HG03378 (cell line): ENCODE measurements around the gene TMEM163.
A peak's percentile ranks its signal among the peaks of the same experiment; 100 is the strongest.

Experiments used
- ATAC-seq: cut with Tn5 transposase; IDR thresholded peaks from one replicate; pipeline ENCODE4 v1.9.1; 2021; ENCODE audit warnings: mild to moderate bottlenecking, moderate library complexity; ENCODE audit not compliant: unreplicated experiment

Gene TMEM163

GRCh38 chr2:134694411-134694810, 24.4 kb downstream of the TMEM163 start:
- ATAC-seq, result no peak

DNA sequence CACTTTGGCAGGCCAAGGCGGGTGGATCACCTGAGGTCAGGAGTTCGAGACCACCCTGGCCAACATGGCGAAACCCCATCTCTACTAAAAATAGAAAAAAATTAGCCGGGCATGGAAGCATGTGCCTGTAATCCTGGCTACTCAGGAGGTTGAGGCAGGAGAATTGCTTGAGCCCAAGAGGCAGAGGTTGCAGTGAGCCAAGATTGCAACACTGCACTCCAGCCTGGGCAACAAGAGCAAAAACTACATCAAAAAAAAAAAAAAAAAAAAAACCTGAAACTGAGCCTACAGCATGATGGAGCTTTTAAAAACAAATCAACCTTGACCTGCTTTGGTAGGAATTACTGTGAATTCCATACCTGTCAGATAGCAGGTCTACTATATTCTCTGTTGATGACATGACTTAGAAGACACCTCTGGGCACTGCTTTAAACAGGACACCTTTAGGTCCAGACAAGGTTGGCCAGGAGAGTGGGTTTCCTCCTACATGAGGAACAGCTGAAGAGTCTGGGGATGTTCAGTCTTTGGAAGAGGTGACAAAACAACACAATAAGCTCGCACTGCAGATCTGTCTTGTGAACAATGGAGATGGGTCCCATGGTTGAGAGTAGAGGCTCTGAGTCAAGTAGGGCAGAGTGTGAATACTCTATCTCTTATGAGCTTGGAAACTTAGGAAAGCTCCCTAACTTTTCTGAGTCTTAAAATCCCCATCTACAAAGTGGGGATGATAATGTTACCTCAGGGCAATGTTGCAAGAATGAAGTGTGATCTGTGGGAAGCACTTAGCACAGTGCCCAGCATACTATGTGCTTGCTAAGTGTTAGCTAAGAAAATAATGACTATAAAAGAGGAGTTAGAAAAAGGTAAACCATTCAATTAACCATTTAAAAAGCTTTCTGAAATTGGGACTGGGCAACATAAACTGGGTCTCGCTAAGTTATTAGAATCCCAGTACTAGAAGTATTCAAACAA, 25.2 kb downstream of the TMEM163 start:
- ATAC-seq, result no peak

GRCh38 chr2:134692499-134692898, 26.3 kb downstream of the TMEM163 start:
- no peak for ATAC-seq

DNA sequence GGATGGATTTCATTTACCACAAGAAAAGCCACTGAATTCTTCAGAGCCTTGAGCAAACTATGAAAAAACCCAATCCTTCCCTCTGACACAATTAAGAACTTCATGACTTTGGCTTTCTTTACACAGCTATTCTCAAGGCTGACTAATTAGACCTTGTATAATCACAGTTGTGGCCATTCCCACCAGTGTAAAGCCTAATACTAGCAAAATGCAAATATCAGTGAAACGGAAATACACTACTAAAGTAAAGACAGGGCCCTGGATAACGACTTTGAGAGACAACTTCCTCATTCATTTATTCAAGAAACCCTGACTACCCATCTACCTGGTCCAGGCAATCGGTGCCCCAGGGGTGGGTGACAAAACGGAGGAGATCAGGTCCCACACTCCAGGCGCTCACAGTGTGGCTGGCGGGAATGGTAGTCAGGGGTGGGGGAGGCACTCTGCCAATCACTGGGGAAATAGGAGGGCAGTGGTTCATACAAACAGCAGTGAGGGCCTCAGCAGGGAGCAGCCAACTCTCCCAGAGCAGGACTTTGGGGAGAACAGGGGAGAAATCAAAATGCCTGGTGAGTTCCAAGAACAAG, 28.1 kb downstream of the TMEM163 start:
- ATAC-seq, result no peak

DNA sequence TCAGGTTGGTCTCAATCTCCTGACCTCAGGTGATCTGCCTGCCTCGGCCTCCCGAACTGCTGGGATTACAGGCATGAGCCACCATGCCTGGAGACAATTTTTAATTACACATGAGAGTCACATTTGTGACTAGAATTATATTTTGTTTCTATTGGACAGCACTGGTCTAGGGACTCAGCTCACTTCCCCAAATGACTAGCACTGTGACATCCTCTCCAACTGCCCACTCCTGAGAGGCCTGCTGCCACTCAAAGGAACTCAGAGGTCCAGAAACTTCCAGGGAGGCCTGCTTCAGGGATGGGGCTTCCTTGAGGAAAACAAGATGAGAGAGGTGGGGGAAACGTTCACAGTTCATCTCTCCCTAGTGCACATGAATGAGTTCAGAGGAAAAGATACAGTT, 29.5 kb downstream of the TMEM163 start:
- no peak for ATAC-seq

- ATAC-seq, result no peak
Observed at GRCh38 chr2:134685967-134686366, 32.8 kb downstream of the TMEM163 start.

DNA sequence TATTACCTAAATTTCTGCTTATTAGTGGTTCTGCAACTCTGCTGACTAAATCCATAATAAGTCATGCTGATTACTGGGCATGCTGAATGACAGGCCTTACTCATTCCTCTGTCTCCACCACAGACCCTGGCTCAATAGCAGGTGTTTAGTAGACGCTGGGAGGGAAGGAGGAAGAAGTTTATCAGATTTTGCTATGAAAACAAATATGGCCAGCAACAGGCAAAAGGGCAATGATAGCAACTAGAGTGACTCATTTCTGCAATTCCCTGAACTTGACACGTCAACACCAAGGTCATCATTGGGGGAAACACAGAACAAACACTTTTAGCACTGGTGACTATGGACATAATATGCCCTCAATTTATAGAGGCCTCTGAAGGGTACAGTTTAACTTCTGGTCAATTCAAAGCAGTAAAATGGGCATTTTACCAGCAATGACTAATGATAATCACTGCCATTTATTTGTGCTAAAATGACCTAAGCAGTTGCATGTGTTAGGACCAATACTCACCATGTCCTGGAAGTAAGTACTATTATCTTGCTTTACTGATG, 35.2 kb downstream of the TMEM163 start:
- ATAC-seq, result peak; percentile 76

- no peak for ATAC-seq
Observed at GRCh38 chr2:134682726-134683125, 36.1 kb downstream of the TMEM163 start.

GRCh38 chr2:134681201-134681600, 37.6 kb downstream of the TMEM163 start:
- ATAC-seq, result no peak

DNA sequence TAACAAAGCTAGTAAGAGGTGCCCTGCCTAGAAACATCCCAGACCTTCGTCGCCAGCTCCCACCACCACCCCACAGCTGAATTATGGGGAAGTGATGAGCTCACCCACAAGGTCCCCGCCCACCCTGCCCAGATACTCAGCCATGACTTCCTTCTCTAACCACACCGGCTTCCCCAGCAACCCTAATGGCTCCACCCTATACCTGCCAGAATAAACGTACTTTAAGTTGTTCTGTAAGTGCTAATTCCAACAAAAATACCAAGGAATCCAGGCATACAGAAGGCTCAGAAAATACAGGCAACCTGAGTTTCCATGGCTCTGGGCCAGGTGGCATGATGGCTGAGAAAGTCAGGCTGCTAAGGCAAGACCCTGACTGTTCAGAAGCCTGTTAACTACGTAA, 39.1 kb downstream of the TMEM163 start:
- ATAC-seq, result no peak

- ATAC-seq, result no peak
Observed at GRCh38 chr2:134679294-134679693, 39.5 kb downstream of the TMEM163 start.

DNA sequence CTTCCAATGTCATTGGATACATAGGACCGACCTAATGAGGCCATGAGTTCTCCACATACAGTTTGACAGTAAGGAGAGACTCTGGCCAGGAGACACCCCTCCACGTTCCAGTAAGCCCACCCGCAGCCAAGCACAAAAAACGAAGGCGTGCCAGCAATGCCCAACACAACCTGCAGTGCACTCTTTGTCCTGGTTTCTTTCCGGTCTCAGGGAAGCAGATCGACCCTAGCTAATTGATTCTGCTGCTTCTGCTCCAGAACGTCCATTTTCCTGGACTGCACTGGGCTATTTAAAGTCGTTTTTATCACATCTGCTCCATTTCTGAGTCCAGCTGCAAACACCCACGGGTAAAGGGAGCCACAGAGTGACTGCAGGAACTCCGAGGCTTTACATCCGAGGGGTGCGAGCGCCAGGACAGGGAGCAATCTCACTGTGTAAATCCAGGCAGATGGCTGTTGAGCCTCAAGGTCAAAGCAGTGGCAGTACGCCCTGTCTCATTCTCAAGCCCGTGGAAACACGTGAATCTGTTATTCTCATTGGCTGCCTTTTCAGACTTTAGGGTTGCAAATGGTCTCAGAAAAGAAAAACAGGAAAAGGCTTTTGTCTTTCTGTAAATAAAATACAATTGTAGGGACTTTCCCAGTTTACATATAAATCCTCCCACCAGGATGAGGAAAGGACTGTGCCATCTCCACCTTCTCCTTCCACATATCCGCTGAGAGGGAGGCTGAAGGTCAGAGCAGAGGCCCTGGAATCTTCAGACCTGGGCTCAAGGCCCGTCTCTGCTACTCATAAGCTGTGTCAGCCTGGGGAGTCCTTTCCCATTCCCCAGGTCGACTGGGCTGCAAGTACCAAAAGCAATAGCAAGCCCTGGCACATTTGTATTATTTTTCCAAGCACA, 40.7 kb downstream of the TMEM163 start:
- no peak for ATAC-seq

GRCh38 chr2:134676960-134677359, 41.8 kb downstream of the TMEM163 start:
- no peak for ATAC-seq

GRCh38 chr2:134675314-134675713, 43.5 kb downstream of the TMEM163 start:
- no peak for ATAC-seq

DNA sequence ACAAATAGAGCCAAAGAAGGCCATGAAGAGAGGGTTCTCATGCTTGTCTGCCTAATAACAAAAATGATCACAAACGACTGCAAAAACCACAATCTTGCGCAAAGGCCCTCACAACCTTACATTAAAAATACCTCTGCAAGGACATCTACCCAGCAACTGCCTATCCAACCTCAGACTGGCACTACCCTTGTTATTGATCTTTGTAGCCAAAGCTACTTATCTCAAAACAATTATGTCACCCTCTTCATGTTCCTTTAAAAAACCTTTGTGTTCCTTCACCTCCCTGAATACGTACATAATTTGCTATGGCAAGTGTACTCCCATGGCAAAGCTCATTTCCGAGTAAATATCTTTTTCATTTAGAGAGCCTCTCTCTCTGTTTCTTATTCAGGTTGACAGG, 44.1 kb downstream of the TMEM163 start:
- no peak for ATAC-seq

GRCh38 chr2:134671513-134671912, 47.3 kb downstream of the TMEM163 start:
- no peak for ATAC-seq

DNA sequence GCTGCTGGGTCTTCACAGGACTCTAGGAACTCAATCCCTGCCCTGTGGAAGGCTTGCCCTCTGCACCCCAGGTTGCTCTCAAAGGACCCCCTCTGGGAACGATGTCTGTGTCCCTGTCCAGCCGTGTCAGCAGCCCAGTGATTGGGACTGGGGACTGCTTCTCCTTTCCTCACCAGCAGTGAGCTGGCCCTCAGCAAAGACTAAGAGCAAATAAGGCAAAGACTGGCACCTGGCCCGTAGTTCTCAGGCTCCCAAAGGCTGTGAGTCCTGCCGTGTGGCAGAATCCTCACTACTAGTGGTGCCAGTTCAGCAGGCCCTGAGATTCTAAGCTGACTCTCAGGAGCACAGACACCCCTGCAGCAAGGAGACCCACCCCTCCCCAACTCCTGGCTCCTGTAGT, 47.8 kb downstream of the TMEM163 start:
- ATAC-seq, result no peak

- ATAC-seq, result no peak
Observed at GRCh38 chr2:134669731-134670669, 48.8 kb downstream of the TMEM163 start.

DNA sequence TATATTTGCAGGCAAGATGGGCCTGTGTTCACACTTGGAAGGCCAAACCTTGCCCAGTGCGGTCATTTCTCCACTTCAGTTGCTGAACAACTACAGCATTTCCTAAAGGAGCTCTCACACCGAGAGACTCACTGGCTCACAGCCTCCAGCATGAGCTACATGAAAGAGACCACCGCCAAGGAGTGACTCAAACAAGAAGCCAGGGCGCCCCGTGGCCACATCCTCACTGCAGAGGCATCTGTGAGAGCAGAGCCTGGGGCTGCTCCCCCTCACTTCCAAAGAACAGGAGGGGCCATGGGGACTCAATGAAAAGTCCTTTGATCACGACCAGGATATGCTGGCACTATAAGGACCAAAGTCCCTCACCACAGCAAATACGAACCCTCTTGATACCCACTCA, 50.0 kb downstream of the TMEM163 start:
- no peak for ATAC-seq

- ATAC-seq, result no peak
Observed at GRCh38 chr2:134667541-134667940, 51.3 kb downstream of the TMEM163 start.
